Stimulated activated CD8-positive, alpha-beta memory T cell treated with anti-CD3 and anti-CD28 coated beads, Interleukin-15, amount 100 ng/mL, for 24 hours (primary cell): ENCODE measurements around the gene KCNG2.
"Not testable (repeated sequence)": the region's sequence is repeated elsewhere in the genome, so short reads cannot be mapped to it uniquely, and the experiment has no call there.

Experiments used
- DNase-seq: peaks from one replicate; pipeline ENCODE4 v3.0.0-alpha.2; 2020; ENCODE audit warnings: low read depth

KCNG2 gene, protein sequence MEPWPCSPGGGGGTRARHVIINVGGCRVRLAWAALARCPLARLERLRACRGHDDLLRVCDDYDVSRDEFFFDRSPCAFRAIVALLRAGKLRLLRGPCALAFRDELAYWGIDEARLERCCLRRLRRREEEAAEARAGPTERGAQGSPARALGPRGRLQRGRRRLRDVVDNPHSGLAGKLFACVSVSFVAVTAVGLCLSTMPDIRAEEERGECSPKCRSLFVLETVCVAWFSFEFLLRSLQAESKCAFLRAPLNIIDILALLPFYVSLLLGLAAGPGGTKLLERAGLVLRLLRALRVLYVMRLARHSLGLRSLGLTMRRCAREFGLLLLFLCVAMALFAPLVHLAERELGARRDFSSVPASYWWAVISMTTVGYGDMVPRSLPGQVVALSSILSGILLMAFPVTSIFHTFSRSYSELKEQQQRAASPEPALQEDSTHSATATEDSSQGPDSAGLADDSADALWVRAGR

DNA sequence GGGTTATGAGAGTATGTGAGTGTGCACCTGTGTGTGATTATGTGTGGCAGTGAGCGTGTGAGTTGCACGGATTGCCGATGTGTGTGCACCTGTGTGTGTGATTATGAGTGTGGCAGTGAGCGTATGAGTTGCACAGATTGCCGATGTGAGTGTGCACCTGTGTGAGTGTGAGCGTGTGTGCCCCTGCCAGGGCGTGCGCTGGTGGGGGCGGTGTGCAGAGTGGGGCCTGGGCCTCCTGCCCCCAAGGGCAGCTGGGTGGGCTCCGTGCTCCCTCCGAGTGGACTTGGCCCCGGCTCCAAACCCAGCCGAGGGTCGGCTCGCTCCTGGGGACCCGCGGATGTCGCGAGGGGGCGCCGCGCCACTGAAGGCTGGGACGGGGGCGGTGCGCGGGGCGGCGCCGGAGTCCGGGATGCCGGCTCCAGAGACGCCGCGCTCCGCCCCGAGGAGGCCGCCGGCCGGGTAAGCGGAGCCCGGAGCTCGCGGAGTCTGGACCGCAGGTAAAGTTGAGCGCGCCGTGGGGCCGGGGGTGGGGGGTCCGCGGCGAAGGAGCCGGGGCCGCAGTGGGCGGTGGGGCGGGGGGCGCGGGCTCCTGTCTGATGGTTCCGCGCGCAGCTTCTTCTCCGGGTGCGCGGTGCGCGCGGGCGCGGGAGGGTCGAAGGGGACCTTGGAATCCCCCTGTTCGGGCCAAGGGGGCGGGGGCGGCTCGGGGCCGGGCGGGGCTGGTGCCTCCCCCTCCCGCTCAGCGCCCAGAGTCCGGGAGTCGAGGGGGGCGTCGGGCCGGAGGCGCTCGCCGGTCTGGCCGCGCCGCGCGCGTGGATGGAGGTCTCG is at the start of gene KCNG2:
Gene KCNG2 (plus strand): TSS at position 421 of the 828 bp plus-strand sequence. CDS start 65,730 bp downstream, outside the sequence.
- no peak for DNase-seq

DNA sequence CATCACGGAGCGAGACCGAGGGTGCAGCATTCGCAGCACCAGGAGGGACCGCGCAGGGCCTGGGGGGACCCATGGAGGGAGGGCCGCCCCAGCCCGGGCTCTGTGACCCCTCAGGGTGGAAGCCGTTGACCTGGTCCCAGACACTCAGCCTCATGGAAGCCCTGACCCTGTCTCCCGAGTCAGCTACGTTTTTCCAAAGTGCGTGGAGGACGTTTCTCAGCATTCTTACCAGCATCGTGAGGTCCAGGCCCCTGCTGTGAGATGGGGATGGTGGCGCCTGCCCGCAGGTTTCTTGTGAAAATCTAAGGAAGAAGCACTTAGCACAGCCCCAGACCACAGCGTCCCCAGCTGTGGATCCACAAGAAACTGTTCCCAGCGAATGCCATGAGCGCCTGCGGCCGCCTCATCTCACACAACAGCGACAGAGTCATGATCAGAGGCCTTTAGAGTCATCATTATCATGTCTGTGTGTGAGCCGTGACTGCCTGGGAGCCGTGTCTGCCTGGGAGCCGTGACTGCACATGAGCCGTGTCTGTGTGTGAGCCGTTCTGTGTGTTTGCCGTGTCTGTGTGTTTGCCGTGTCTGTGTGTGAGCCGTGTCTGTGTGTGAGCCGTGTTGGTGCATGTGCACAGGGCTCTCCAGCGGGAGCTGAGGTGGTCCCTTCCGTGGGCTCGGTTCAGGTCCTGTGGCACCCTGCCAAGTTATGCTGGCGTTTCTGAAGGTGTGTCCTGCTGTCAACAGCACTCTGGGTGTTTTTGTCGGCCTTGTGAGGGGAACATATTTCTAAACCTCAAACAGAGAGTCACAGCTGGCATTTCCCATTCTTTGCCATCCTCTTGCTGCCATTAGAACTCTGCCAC is 49.2 kb upstream of the KCNG2 start:
- DNase-seq: no peak

DNA sequence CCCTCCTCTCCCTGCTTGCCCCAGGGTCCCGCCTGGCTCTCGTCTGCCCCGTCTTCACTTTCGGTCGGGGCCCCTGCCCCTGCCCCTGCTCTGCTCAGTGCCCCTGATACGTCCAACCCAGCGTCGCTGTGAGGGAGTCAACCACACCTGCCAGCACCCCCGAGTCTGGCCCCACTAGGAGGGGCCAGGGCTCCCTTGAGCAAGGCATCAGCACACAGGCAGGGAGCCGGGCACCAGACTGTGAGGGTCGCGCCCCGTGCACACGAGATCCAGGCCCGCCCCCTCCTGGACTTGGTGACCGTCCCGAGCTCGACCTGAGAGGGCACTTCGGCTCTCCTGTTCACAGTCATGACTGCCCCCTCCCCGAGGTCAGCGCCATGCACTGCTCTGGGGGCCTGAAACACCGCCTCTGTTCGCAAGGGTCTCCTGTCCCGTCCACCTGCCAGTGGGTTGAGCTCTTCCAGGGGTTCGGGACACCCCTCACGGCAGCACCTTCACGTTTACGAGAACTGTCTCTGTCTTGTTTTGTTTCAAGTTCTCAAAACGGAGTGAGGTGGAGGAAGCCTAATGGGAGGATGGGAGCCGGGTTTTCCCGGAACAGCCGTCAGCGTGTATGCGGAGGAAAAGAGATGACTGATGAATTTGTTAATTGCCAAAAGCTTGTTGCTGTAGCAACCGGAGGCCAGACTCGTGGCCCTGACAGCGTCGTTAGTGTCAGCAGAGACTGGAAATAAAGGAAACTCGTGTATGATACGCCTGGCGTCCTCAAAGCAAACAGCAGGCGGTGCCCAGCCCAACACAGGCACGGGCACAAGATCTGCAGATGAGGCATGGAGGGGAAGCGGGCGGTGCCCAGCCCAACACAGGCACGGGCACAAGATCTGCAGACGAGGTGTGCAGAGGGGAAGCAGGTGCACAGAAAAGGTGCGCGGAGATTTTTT is 48.2 kb upstream of the KCNG2 start:
- DNase-seq: no peak

DNA sequence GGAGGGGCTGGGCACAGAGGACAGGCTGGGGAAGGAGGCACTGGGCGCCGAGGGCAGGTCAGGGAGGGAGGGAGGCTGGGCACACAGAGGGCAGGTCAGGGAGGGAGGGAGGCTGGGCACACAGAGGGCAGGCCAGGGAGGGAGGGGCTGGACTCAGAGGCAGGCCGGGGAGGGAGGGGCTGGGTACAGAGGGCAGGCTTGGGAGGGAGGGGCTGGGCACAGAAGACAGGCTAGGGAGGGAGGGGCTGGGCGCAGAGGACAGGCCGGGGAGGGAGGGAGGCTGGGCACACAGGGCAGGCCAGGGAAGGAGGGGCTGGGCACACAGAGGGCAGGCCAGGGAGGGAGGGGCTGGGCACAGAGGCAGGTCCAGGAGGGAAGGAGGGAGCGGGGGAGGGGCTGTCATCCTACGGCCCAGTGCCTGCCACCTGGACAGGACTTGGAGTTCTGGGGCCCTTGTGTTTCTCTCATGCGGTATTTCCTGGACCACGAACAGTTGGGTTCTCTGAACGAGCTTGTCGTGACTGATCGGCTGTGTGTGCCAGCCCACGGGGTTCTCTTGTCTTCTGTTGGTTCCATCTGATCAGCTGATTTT is 46.7 kb upstream of the KCNG2 start:
- no peak for DNase-seq

DNA sequence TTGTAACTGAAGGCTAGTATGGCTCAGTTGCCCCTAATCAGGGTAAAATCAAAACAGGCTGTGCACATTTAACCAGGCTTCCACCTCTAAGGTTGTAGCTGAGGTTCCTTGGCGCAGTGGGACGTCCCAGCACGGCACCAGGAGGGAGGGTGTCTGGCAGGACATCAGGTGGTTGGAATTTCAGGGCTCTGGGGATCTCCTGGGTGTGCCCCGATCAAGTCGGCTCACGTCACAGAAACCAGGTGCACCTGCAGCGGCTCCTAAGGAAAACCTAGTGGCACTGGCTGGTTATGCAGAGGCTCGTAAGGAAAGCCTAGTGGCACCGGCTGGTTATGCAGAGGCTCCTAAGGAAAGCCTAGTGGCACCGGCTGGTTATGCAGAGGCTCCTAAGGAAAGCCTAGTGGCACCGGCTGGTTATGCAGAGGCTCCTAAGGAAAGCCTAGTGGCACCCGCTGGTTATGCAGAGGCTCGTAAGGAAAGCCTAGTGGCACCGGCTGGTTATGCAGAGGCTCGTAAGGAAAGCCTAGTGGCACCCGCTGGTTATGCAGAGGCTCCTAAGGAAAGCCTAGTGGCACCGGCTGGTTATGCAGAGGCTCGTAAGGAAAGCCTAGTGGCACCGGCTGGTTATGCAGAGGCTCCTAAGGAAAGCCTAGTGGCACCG is 45.7 kb upstream of the KCNG2 start:
- DNase-seq: not testable (repeated sequence)

DNA sequence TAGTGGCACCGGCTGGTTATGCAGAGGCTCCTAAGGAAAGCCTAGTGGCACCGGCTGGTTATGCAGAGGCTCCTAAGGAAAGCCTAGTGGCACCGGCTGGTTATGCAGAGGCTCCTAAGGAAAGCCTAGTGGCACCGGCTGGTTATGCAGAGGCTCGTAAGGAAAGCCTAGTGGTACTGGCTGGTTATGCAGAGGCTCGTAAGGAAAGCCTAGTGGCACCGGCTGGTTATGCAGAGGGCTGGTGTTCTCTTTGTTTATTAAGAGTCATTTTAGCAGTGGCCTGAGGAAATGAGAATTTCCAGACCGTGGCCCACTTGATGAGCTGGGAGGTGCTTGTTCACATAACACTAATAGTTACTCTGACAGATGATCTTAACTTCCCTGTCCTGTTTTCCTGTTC is 44.8 kb upstream of the KCNG2 start:
- not testable (repeated sequence) for DNase-seq

DNA sequence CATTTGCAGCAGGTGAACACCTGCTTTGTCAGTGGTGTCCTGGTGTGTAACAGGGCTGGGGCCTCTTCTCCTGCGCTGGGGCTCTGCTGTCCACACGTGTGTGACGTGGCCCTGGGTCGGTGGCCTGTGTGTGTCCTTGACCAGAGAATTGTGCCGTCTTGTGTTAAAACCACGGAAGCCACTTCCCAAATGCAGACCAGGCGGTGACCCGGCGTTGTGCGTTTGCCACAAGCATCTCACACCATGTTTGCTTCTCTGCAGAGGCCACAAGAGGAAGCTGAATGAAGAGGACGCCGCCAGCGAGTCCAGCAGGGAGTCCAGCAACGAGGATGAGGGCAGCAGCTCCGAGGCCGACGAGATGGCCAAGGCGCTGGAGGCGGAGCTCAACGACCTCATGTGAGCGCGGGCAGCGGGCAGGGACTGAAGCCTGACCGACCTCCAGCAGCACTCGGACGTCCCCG is 44.3 kb upstream of the KCNG2 start:
- no peak for DNase-seq

DNA sequence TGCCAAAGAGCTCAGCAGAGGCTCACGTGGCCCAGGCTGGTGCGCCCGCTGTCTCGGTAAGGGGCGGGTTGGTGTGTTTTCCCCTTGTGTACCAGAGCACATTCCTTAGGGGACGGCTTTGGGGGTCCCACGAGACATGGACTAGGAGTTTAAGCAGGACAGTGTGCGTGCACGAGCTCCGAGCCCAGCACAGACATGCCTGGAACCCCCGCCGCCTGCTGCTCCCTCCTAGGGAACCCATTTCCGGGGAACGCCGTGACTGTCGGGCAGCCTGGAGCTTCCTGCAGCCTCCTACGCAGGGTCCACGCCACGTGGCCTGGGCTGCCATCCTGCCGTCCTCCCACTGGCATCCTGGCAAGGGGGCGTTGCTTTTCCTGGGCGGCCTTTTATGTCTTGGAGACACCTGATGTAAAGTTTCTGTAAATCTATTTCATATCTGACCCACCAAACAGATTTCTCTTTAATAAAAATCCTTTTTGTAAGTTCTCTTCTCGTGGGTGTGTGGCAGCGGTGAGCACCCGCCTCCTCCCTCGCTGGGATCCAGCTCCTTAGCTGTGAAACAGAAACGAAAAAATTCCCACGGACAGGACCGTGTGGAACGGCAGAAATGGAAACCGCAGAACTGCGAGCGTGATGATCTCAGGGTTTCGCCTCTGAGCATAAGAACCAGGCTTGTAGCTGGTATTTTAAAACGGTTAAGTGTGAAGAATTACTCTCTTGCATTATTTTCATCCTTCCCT is 43.5 kb upstream of the KCNG2 start:
- no peak for DNase-seq

DNA sequence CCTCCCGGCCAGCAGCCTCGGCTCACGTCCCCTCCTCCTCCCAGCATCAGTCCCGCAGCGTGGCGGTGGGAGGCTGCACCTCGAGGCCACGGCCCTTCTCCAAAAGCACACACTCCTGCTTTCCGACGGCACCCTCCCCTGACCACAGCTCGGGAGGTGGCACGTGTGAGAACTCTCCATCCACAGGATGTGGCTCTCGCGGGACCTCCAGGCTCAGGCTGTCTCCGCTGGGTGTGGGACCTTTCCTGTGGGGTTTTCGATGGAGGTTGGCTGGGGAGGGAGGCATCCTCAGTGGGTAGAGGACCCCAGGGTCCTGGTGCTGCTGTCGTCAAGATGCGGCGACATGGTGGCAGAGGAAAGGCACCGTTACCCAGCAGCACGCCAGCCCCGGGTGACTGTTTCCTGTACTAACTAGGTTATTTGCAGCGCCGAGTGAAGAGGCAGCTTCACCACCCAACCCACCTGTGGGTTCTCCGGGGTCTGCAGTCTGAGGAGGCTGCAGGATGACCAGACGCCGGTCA is 42.8 kb upstream of the KCNG2 start:
- DNase-seq: no peak

DNA sequence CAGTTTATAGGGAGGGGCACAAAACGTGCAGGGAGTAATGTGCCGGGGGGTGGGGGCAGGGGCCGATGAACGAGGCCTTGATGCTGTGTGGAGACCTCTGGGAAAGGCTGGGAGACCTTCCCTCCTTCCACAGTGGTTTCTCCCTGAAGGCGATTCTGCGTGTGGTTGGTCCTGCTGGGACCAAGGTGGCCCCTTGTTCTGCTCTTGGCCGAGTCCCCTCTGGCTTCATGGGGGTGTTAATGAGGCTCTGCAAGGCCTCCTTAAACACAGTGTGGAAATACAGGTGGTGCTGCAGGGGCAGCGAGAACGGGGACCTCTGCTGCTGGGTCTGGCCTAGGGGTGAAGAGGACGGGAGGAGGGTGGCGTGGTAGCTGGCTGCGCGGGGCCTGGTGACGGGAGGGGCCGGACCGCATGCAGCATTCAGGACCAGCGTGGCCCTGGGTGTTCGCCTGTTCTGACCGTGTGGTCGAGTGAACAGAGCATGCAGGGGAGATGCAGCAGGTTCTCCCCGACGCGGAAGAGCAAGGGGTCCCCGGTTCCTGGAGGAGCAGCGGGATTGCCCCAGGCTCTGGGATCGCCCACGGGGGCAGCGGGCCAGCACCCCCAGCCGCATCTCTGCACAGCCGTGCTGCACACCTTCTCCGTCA is 42.1 kb upstream of the KCNG2 start:
- no peak for DNase-seq

DNA sequence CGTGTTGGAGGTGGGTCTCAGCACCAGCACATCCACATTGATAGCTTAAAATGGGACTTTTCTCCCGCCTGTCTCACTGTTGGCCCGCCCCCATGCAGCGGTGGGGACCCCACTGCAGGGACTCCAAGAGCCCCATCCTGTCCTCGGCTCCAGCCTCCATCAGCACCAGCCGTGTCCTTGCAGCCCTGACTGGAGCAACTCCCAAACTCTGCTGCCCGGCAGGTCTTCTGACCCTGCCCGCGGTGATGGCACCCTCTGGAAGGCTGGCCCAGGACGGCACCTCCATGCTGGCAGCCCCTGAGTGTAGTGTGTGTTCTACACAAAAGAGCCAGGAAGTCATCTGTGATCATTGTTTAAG is 41.6 kb upstream of the KCNG2 start:
- no peak for DNase-seq

DNA sequence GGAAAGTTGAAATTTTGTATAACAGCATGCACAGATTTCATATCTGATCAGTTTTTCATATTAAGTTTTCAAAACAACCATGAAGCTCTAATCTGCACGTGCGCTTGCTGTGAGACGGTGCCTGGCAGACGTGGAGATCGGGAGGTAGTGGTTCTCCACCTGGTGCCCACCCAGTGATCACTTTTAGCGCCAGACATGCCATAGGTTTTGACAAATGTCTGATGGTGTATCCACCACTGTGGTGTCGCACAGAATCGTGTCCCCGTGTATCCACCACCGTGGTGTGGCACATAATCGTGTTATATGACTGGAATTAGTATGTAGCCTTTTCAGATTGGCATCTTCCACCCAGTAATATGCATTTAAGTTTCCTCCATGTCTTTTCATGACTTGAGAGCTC is 40.9 kb upstream of the KCNG2 start:
- no peak for DNase-seq

DNA sequence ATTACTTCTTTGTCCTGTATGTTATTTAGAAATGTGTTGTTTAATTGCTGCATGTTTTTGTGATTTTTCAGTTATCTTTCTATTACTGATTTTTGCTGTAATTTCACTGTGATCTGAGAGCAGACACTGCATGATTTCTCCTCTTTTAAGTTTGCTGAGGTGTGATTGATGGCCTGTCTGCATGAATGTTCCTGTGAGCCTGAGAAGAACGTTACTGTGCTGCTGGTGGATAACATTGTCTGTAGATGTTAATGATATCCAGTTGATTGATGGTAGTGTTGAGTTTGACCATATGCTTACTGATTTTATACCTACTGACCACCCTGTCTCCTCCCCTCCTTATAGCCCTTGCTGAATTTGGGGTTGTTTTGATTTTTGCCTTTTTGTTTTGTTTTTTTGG is 37.4 kb upstream of the KCNG2 start:
- no peak for DNase-seq

DNA sequence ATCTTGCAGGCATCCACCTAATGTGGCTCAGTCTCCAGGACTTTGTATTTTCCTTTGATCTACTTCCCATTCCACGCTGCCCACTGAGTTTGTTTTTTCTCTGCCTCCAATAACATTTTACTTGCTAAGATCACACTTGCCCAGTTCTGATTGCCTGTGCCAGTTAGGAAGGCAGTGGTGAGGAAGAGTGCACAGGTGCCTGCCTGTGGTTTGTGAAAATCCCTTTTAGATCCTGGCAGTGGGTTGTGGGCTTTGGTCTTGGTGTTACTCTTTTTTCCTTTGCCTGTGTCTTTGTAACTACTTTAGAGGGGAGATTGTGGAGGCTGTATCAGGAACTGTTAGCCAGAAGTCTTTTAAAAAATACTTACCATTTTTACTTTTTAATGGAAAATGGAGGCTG is 36.9 kb upstream of the KCNG2 start:
- no peak for DNase-seq

DNA sequence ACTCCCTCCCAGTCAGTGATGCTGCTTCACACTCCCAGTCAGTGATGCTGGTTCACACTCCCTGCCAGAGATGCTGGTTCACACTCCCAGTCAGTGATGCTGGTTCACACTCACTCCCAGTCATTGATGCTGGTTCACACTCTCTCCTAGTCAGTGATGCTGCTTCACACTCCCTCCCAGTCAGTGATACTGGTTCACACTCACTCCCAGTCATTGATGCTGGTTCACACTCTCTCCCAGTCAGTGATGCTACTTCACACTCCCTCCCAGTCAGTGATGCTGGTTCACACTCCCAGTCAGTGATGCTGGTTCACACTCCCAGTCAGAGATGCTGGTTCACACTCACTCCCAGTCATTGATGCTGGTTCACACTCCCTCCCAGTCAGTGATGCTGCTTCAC is 34.3 kb upstream of the KCNG2 start:
- DNase-seq: no peak

DNA sequence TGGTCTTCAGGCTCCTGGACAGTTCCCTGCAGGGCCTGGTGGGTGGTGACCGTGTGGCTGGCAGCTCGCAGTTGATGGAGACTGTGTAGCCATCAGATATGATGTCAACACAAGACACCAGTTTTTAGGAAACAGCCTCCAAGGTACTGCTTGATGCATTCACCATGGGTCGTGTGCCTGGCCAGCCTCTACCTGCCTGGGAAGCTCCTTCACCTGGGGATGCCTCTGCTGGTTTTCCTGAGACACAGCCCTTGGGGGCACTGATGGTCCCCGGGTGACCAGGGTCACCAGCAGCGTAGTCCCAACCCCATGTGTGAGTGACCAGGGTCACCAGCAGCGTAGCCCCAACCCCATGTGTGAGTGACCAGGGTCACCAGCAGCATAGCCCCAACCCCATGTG is 33.6 kb upstream of the KCNG2 start:
- DNase-seq: no peak

DNA sequence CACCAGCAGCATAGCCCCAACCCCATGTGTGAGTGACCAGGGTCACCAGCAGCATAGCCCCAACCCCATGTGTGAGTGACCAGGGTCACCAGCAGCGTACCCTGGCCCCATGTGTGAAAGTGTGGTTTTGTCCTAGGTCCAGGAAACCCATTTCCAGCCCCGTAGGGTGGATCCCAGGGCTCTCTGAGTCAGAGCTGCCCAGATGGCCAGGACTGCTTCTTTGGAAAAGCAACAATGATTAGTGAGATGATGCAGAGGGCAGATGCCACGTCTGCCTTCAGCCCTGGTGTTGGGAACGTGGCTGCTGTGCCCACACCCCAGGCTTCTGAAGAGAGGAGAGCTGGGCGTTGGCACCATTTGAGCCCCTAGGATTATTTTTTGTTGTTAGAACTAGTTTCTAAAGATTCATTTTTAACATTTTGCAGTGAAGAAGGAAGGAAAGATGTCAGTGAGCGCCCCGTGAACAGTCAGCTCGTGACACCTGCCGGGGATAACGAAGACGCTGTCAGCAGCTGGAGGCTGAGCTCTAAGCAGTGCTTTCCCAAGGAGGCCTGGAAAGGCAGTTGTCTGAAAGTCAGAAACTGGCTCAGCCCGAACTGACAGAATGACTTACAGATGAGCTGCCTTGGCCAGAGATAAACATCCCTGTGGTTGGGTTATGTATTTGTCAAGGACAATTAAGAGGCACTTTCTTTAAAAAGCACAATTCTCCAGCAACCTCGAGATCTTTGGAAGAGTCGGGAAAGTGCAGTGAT is 32.1 kb upstream of the KCNG2 start:
- DNase-seq: no peak

DNA sequence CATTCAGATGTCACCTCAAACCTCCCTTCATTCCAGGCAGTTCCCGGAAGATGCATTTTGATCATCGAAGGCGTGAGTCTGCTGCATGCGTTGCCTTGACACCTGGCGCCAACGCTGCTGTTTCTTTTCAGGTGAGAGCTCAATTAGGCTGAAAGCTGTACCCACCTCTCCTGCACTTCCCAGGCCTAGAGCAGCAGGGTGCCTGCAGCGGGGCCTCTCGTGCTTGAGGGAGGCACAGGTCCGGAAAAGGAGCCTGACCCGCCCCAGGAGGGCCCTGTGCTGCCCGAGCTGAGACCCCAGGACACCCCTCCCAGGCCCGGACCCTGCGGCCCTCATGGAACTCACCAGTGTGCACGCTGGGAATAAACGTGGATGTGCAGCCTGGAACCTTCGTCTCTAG is 31.4 kb upstream of the KCNG2 start:
- DNase-seq: no peak
